ENCODE results near the gene ESF1.

DNA sequence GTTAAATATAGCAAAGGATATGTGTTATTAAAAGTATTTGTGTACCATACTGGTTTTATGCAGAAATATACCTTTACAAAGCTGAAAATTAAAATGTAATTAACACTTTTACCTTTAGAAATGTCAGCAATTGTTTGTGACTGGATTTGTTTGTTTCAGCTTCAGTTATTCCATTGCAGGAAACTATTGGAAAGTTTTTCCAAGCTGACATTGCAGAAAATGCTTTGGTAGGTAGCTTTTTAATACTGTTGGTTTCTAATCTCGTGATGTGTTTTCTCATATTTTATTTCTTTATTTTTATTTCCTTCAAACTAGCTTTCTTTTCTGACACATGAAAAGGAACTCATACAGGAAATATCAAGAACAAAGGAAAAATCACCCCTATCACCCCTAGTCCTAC is 8.3 kb upstream of the ESF1 start:
- TF ChIP-seq, protein P1, sequence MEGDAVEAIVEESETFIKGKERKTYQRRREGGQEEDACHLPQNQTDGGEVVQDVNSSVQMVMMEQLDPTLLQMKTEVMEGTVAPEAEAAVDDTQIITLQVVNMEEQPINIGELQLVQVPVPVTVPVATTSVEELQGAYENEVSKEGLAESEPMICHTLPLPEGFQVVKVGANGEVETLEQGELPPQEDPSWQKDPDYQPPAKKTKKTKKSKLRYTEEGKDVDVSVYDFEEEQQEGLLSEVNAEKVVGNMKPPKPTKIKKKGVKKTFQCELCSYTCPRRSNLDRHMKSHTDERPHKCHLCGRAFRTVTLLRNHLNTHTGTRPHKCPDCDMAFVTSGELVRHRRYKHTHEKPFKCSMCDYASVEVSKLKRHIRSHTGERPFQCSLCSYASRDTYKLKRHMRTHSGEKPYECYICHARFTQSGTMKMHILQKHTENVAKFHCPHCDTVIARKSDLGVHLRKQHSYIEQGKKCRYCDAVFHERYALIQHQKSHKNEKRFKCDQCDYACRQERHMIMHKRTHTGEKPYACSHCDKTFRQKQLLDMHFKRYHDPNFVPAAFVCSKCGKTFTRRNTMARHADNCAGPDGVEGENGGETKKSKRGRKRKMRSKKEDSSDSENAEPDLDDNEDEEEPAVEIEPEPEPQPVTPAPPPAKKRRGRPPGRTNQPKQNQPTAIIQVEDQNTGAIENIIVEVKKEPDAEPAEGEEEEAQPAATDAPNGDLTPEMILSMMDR (IDR thresholded peaks at IDR 0.05), result no peak
- TF ChIP-seq ZFX (IDR thresholded peaks at IDR 0.05; ENCODE audit: borderline replicate concordance), result no peak
